ENCODE data around the gene ALDOB.

The ALDOB gene

DNA sequence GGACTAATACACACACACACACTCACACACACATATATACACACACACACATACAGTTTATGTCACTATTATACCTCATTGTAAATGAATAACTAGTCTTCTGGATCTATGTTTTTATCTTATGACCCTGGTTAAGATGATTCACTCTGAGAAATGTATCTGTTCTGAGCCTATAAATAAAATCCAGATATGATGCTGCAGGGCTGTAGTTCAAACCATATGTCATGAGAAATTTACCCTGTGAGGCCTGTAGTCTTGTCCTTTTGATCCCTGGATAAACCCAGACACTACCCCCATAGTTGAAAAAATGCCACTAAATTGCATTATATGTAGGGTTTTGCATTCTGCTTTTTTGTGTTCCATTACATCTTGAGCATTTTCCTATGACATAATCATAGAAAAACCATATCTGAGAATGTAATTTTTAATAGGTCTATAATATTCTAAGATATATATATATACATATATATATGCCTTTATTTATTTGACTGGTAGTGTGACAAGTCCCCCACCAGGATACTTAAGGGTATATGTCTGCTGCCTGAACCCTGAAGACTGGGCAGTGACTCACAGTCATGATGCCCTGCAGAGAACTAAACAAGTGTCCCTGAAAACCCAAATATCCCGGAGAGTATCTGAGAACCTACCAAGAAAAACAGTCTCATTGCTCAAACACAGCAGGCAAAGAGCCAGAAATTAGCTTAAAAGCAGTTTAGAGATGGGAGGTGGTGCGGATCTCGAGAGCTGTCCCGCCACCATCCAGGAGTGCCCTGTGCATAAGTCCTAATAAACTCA lies 18.4 kb upstream of the ALDOB start:
- no peak for DNase-seq

- DNase-seq: no peak
Measured at GRCh38 chr9:101451498-101451897, 15.9 kb upstream of the ALDOB start.

- DNase-seq: no peak
Measured at GRCh38 chr9:101450931-101451330, 15.4 kb upstream of the ALDOB start.

- DNase-seq: peak; percentile 15
Measured at GRCh38 chr9:101449071-101449721, 13.6 kb upstream of the ALDOB start.

- no peak for DNase-seq
Measured at GRCh38 chr9:101448680-101449070, 13.1 kb upstream of the ALDOB start.

DNA sequence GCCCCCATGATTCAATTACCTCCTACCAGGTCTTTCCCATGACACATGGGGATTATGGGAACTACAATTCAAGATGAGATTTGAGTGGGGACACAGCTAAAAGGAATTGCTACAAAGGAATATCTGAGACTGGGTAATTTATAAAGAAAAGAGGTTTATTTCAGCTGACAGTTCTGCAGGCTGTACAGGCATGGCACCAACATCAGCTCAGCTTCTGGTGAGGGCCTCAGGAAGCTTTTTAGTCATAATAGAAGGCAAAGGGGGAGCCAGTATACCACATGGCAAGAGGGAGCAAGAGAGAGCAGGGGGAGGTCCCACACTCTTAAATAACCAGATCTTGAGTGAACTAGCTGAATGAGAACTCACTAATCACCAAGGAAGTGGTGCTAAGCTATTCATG lies 11.2 kb upstream of the ALDOB start:
- DNase-seq: no peak

- DNase-seq: no peak
Measured at GRCh38 chr9:101445353-101446029, 9.9 kb upstream of the ALDOB start.

- DNase-seq: no peak
Measured at GRCh38 chr9:101443364-101443771, 7.8 kb upstream of the ALDOB start.

GRCh38 chr9:101442736-101443135 lies 7.2 kb upstream of the ALDOB start:
- DNase-seq: no peak

- no peak for DNase-seq
Measured at GRCh38 chr9:101442318-101442717, 6.7 kb upstream of the ALDOB start.

GRCh38 chr9:101440714-101441230 lies 5.2 kb upstream of the ALDOB start:
- DNase-seq: no peak

GRCh38 chr9:101438523-101438922 lies 2.9 kb upstream of the ALDOB start:
- DNase-seq: no peak

DNA sequence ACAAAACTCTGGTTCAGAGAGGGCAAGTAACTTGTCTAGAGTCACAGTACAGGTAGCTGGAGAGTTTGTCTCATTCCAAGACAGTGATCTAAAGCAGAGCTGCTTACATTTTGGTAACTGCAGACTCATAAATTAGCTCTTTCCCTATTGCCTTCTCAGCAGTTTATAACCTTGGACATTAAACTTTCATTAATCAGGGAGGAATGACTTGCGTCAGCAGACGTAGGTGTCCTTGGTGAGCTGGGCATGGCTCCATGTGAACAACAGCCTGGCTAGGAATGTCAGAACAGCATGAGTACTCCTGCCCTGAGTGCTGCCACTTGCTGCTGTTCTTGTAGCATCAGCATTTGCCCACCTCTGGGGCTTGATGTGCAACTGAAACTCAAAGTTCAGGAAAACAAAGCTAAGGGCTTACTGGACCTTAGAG lies 2.2 kb upstream of the ALDOB start:
- no peak for DNase-seq

GRCh38 chr9:101434998-101435397 lies 576 bp downstream of the ALDOB start:
- DNase-seq: no peak

DNA sequence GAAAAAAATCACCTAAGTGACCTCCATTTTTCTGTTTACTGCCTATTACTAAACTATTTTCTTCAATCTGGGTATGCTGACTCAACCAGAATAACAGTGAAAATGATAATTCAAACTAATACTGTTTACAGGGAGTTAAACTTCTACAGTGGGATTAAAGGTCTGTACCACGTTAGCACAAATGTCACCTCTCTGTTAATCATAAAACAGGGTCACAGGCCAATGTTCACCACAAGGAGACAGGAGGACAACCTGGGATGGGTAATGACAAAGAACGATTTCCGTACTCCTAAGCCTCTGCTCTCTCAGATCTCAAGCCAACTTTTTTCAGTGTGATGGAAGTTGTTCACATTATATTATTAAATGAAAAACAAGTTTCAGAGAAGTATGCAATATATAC lies 2.3 kb downstream of the ALDOB start:
- DNase-seq: no peak

DNA sequence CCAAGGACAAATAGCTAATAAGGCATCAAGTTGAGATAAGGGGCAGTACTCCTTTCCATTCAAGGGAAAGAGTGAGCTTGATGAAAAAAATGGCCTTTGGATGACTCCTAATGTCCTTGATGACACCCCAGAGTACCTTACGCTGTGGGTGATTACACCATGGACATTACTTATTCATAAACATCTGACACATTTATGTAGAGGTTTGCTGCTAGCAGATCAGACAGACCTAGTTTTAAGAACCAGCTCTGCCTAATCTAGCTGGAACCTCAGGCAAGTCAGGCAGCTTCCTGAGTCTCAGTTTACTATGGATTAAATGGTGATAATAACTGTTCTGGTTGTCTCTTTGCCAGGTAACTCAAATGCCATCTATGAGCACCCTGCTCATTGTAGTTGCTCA lies 2.8 kb downstream of the ALDOB start:
- no peak for DNase-seq

DNA sequence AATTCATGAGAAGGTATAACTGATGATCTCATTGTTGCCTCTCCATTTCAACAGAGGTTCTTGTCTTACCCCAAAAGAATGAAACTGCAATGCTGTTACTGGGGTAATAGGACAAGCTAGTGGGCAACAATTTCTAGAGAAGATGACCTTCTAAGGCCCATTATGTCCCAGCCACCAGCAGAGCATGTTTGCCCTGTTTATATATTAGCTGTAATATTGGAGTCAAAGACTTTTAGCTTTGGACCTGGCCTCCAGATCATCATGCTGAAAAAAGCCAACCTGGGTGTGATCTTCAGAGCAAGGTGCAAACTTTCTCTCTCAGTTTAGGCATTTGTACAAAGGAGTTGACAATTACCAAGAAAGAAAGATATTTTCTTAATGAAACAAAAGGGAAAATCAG lies 3.4 kb downstream of the ALDOB start:
- no peak for DNase-seq

DNA sequence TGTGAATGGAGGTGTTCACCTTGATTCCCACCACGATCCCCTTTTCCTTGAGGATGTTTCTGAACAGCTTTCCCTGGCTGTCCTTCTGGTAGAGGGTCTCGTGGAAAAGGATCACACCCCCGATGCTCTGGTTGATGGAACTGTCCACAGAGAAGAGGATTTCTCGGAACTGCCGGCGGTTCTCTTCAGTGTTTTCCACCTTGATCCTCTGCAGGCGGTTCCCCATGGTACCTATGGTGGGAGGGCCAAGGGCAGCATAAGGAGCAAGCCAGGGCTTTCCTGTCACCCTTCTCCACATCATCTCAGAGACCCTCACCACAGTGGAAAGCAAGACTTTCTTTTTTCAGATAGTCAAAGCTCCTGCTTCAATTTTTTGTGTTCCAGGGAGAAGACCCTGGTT lies 5.8 kb downstream of the ALDOB start:
- no peak for DNase-seq

GRCh38 chr9:101428909-101429308 lies 6.7 kb downstream of the ALDOB start:
- no peak for DNase-seq

- no peak for DNase-seq
Measured at GRCh38 chr9:101427957-101428655, 7.5 kb downstream of the ALDOB start.

DNA sequence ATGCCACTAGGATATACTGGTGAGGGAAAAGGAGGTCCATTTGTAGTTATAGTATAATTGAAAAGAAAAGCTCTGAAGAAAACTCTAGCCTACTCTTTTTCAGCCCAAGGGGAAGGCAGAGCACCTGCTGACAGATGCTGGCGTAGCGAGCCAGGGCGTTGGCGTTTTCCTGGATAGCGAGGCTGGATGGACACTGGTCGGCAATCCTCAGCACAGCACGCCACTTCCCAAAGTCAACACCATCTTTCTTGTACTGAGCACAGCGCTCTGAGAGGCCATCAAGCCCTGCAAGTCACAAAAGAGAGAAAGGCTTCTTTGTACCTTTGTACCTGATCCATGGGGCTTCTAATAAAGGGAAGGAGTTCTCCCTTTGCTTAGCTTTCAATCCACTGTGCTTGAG lies 8.2 kb downstream of the ALDOB start:
- no peak for DNase-seq

GRCh38 chr9:101421653-101422065 lies 13.9 kb downstream of the ALDOB start:
- DNase-seq: no peak

DNA sequence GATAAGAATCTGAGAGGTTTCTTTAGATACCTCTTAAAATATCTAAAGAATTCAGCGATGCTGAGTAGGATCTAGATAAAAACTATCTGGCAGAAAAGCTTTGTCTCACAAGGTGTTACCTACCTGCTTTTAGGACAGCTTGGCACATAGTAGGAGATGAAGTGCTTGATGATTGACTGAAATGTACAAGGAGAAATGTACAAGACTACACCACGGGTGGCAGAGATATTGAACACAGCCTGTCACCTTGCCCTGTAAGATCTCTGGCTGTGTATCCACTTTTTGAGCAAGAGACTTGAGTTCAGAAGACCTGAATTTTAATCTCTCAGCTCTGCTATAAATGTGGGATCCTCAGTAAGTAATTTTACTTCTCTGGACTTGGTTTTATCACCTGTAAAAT lies 15.7 kb downstream of the ALDOB start:
- no peak for DNase-seq

All from GDM1 (cell line).